PFSK-1 (cell line): ENCODE results near the gene MLPH.

Experiments used
- POLR2AphosphoS5 ChIP-seq: IDR thresholded peaks from 2 replicates; pipeline ENCODE4 v1.6.1; 2012; ENCODE audit warnings: low read depth, mild to moderate bottlenecking, control low read depth, low read length, moderate library complexity
- TAF1 ChIP-seq: IDR thresholded peaks from 2 replicates; pipeline ENCODE4 v1.6.1; 2012; ENCODE audit warnings: low read length, control low read depth, borderline replicate concordance; ENCODE audit not compliant: insufficient read depth
- TF ChIP-seq, protein P1 (sequence below), 2 experiments: IDR thresholded peaks; 2 replicates each; pipeline versions ENCODE4 v1.6.1 to v1.8.0; 2011 to 2012; ENCODE audit warnings: low read depth in 2 of 2, low read length in 2 of 2, control low read depth in 1 of 2, inconsistent platforms in 1 of 2, mild to moderate bottlenecking in 1 of 2, moderate library complexity in 1 of 2; ENCODE audit not compliant: insufficient read depth in 1 of 2

DNA sequence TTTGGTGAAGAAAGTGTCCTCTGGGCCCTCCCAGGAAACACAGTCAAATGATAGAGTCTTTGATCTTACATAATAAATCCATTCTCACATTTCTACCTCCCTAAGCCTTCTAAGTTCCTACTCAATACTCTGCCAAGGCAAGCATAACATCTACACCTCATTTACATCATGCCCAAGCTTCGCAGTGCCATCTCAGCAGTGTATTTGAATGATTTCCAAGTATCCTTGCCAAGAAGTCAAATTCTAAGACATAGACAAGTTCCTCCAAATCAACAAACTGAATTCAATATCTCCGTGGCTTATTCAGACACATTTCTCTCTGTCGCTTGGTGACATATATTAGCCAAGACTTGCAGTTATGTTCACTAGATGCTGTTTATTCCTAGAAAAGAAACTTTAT lies 8.1 kb upstream of the MLPH start:
- TF ChIP-seq TAF1 (no peak), POLR2AphosphoS5 (no peak)
- TF ChIP-seq, protein P1, sequence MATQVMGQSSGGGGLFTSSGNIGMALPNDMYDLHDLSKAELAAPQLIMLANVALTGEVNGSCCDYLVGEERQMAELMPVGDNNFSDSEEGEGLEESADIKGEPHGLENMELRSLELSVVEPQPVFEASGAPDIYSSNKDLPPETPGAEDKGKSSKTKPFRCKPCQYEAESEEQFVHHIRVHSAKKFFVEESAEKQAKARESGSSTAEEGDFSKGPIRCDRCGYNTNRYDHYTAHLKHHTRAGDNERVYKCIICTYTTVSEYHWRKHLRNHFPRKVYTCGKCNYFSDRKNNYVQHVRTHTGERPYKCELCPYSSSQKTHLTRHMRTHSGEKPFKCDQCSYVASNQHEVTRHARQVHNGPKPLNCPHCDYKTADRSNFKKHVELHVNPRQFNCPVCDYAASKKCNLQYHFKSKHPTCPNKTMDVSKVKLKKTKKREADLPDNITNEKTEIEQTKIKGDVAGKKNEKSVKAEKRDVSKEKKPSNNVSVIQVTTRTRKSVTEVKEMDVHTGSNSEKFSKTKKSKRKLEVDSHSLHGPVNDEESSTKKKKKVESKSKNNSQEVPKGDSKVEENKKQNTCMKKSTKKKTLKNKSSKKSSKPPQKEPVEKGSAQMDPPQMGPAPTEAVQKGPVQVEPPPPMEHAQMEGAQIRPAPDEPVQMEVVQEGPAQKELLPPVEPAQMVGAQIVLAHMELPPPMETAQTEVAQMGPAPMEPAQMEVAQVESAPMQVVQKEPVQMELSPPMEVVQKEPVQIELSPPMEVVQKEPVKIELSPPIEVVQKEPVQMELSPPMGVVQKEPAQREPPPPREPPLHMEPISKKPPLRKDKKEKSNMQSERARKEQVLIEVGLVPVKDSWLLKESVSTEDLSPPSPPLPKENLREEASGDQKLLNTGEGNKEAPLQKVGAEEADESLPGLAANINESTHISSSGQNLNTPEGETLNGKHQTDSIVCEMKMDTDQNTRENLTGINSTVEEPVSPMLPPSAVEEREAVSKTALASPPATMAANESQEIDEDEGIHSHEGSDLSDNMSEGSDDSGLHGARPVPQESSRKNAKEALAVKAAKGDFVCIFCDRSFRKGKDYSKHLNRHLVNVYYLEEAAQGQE (IDR thresholded peaks at IDR 0.05; ENCODE audit: insufficient read depth in 1 of 2, low read depth in 2 of 2, low read length in 2 of 2), result no peak
